ENCODE results near the gene SNRNP200. TPM values are rescaled to one million over a fixed set of nuclear protein-coding genes. Genes with fewer than 3 reads are reported as not detected.
"Not testable (repeated sequence)": the region's sequence is repeated elsewhere in the genome, so short reads cannot be mapped to it uniquely, and the experiment has no call there.

Gene SNRNP200
- total RNA-seq, 1 donor from 2014 or later = 89.0 TPM

GRCh38 chr2:96294271-96294670 lies 11.1 kb downstream of the SNRNP200 start:
- intact Hi-C loops (cut with DNase I); DNase-seq (ENCODE audit: low spot score); ATAC-seq: not testable (repeated sequence)

- no peak for ATAC-seq
- DNase-seq (ENCODE audit: low spot score) = no peak
- intact Hi-C loops (cut with DNase I) = no loop called here
Measured at GRCh38 chr2:96291751-96292150, 13.6 kb downstream of the SNRNP200 start.

GRCh38 chr2:96287273-96287856 lies 18.0 kb downstream of the SNRNP200 start:
- ATAC-seq (no peak), DNase-seq (ENCODE audit: low spot score) (no peak)

GRCh38 chr2:96276787-96277499 lies 28.4 kb downstream of the SNRNP200 start:
- intact Hi-C loops (cut with DNase I) = no loop called here
- ATAC-seq = no peak
- DNase-seq (ENCODE audit: low spot score) = no peak

More at GRCh38 chr2:96287273-96287856, 18.0 kb downstream of the SNRNP200 start:
- intact Hi-C loops (cut with DNase I) = no loop called here

- intact Hi-C loops (cut with DNase I) = no loop called here
- no peak for ATAC-seq
- DNase-seq (ENCODE audit: low spot score) = no peak
Measured at GRCh38 chr2:96274355-96275056, 30.8 kb downstream of the SNRNP200 start.

- no peak for ATAC-seq
- intact Hi-C loops (cut with DNase I) = no loop called here
- no peak for DNase-seq (ENCODE audit: low spot score)
Measured at GRCh38 chr2:96273763-96274162, 31.6 kb downstream of the SNRNP200 start.

- intact Hi-C loops (cut with DNase I) = no loop called here
- no peak for DNase-seq (ENCODE audit: low spot score)
- ATAC-seq = no peak
Measured at GRCh38 chr2:96271995-96272394, 33.4 kb downstream of the SNRNP200 start.

GRCh38 chr2:96267159-96267971 lies 38.0 kb downstream of the SNRNP200 start:
- ATAC-seq (no peak), DNase-seq (ENCODE audit: low spot score) (no peak)
- intact Hi-C loops (cut with DNase I) = no loop called here

GRCh38 chr2:96265840-96266679 lies 39.3 kb downstream of the SNRNP200 start, which contains the start of the genes CIAO1 and TMEM127:
Gene CIAO1 (plus strand): TSS chr2:96266225. CDS start chr2:96266351, 126 bp downstream.
Gene TMEM127 (minus strand): TSS chr2:96265997. CDS start chr2:96265381, 616 bp downstream.
- ATAC-seq = peak; percentile 99
- peak; percentile 98 for DNase-seq (ENCODE audit: low spot score)
- intact Hi-C loops (cut with DNase I) = no loop called here

GRCh38 chr2:96265349-96265839 lies 40.0 kb downstream of the SNRNP200 start:
- no peak for ATAC-seq
- DNase-seq (ENCODE audit: low spot score) = peak; percentile 79
- intact Hi-C loops (cut with DNase I) = no loop called here

- ATAC-seq (no peak), DNase-seq (ENCODE audit: low spot score) (no peak)
- intact Hi-C loops (cut with DNase I) = no loop called here
Measured at GRCh38 chr2:96264656-96265348, 40.5 kb downstream of the SNRNP200 start.

- intact Hi-C loops (cut with DNase I) = no loop called here
- DNase-seq (ENCODE audit: low spot score) = no peak
- no peak for ATAC-seq
Measured at GRCh38 chr2:96264086-96264485, 41.3 kb downstream of the SNRNP200 start.

GRCh38 chr2:96262306-96262705 lies 43.0 kb downstream of the SNRNP200 start:
- intact Hi-C loops (cut with DNase I) = no loop called here

GRCh38 chr2:96261328-96262003 lies 43.9 kb downstream of the SNRNP200 start:
- no peak for ATAC-seq
- no peak for DNase-seq (ENCODE audit: low spot score)
- intact Hi-C loops (cut with DNase I) = no loop called here

More at GRCh38 chr2:96262306-96262705, 43.0 kb downstream of the SNRNP200 start:
- no peak for DNase-seq (ENCODE audit: low spot score)
- no peak for ATAC-seq

- no peak for DNase-seq (ENCODE audit: low spot score)
- ATAC-seq = peak; percentile 76
- intact Hi-C loops (cut with DNase I) = no loop called here
Measured at GRCh38 chr2:96260387-96261260, 44.7 kb downstream of the SNRNP200 start.

- DNase-seq (ENCODE audit: low spot score) = no peak
- no peak for ATAC-seq
- intact Hi-C loops (cut with DNase I) = no loop called here
Measured at GRCh38 chr2:96259497-96259921, 45.8 kb downstream of the SNRNP200 start.
